ENCODE data around the gene HYDIN.

- TF ChIP-seq POLR2A (IDR thresholded peaks at IDR 0.05) (no peak), POLR2AphosphoS5 (IDR thresholded peaks at IDR 0.05) (no peak), EP300 (IDR thresholded peaks at IDR 0.05; ENCODE audit: low read depth) (no peak)
- TF ChIP-seq, protein P1, sequence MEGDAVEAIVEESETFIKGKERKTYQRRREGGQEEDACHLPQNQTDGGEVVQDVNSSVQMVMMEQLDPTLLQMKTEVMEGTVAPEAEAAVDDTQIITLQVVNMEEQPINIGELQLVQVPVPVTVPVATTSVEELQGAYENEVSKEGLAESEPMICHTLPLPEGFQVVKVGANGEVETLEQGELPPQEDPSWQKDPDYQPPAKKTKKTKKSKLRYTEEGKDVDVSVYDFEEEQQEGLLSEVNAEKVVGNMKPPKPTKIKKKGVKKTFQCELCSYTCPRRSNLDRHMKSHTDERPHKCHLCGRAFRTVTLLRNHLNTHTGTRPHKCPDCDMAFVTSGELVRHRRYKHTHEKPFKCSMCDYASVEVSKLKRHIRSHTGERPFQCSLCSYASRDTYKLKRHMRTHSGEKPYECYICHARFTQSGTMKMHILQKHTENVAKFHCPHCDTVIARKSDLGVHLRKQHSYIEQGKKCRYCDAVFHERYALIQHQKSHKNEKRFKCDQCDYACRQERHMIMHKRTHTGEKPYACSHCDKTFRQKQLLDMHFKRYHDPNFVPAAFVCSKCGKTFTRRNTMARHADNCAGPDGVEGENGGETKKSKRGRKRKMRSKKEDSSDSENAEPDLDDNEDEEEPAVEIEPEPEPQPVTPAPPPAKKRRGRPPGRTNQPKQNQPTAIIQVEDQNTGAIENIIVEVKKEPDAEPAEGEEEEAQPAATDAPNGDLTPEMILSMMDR (IDR thresholded peaks at IDR 0.05), result no peak
Observed at GRCh38 chr16:70781800-70782199, 448.7 kb downstream of the HYDIN start.
